GM21529 (cell line): ENCODE measurements around the gene CRISP2.

ENCODE experiments used
- ATAC-seq: cut with Tn5 transposase; IDR thresholded peaks from one replicate; pipeline ENCODE4 v1.9.1; 2021; ENCODE audit not compliant: unreplicated experiment

Gene CRISP2

GRCh38 chr6:49662231-49662891, 51.0 kb downstream of the CRISP2 start:
- no peak for ATAC-seq

GRCh38 chr6:49653942-49654341, 59.4 kb downstream of the CRISP2 start:
- ATAC-seq: no peak

DNA sequence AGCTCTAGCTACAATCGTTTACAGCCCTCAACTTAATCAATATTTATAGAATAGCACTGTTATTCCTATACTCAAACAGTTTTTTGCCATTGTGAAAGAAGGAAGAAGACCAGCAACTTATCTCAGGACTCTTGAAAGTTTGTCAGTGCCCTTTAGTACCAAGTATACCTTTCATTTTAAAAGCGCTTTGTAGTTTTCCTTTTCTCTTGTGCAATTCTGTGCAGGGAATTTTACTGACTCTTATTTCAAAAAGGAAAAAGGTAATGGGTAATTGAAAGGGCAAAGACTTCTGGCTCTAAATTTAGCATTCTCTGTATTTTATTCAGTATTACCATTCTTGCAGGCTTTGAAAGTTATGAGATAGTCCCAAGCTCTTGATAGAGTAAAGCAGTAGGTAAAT, 59.9 kb downstream of the CRISP2 start:
- ATAC-seq: no peak

DNA sequence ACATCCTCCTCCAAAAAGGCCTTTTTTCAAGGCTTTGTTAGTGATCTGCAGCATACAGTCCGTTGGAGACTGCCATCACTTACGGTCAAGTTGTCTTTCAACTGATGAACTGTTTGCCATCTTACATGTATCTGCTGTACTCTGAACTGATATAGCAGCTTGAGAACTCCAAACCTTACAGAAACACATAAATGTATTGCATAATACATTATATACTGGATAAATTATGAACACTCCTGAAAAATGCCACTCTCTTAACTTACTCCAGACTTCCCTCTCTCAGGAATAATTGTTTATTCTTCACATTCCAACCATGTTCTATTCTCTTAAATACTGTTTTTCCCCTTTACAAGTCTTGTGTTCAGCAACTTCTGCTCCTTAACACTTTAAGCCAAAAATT, 62.1 kb downstream of the CRISP2 start:
- no peak for ATAC-seq

- no peak for ATAC-seq
Measured at GRCh38 chr6:49649988-49650387, 63.4 kb downstream of the CRISP2 start.

DNA sequence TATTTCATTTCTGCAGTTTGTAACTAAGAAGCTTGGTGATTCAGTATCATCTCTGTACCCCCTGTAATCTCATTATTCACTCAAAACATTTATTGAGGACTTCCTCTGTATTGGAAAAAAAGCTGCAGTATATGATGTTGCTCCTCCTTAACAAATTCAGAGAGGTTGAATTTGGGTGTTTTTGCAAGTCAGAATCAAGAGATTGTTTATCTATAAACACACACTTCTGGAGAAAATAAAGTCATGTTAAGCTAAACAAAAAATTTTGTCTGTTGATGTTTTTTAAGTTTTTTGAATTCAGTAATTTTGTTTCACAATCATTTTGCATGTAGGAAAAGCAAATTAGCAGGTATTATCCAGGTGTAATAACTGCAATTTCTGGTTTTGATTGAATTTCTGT, 65.3 kb downstream of the CRISP2 start:
- ATAC-seq: no peak

GRCh38 chr6:49647476-49647875, 65.9 kb downstream of the CRISP2 start:
- ATAC-seq: no peak

- no peak for ATAC-seq
Measured at GRCh38 chr6:49646942-49647341, 66.4 kb downstream of the CRISP2 start.

DNA sequence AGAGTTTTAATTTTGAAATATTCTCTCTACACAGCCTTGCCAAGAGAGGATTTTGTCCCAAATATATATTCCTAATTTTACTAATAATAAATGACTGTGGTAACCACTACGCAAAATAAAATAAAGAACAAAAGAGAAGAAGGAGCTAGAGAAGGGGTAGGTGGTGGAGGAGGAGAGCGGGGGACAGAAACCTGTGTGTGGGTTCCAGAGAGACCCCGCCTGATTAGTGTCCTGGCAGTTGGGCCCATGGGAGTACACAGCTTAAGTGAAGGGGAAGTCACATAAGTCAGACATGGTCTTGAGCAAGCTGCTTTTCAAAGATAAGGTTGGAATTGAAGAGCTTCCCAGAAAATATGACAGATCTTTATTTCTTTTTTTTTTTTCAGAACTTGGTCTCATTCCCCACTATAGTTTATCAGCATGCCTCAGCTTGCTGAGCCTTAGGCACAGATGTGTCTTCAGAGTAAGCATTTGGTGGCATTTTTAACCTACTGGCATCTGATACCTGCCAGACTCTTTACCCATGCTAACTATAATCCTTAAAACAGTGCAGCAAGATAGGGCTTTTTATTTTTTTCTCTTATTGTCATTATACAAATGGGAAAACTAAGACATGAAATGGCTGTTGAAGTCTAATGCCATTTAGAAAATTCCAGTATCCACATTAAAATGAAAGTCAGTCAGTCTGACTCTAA, 67.1 kb downstream of the CRISP2 start:
- ATAC-seq: no peak

DNA sequence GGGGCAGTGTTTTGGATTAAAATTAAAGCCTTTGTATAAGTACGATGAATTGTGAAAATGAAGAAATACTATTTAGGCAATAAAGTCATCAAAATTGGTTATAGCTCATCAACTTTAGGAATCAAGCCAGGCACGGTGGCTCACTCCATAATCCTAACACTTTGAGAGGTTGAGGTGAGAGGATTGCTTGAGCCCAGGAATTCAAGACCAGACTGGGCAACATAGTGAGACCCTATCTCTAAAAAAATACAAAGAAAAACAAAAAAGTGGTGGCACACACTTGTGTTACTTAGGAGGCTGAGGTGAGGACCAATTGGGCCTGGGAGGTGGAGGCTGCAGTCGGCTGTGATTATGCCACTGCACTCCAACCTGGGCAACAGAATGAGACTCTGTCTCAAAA, 68.2 kb downstream of the CRISP2 start:
- no peak for ATAC-seq
